ENCODE results near the gene OR10G8.

Gene OR10G8

DNA sequence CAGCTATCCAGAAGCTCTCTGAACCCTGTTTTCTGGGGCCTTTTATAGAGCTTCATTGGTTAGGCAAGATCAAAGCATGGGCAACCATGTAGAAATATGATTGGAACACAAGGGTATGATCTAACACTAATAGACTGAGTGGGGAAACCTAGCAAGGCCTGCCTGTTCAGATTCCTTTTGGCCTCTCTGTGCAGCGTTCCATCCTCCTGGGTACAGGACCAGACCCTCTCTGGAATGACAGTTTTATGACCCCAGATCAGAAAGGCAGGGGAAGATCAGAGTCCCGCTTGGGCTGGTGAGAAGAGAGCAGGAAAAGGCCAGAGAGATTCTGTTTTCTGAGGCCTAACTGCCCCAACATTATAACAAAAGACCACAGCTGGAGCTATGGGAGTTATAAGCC lies 52.0 kb downstream of the OR10G8 start:
- no peak for DNase-seq

DNA sequence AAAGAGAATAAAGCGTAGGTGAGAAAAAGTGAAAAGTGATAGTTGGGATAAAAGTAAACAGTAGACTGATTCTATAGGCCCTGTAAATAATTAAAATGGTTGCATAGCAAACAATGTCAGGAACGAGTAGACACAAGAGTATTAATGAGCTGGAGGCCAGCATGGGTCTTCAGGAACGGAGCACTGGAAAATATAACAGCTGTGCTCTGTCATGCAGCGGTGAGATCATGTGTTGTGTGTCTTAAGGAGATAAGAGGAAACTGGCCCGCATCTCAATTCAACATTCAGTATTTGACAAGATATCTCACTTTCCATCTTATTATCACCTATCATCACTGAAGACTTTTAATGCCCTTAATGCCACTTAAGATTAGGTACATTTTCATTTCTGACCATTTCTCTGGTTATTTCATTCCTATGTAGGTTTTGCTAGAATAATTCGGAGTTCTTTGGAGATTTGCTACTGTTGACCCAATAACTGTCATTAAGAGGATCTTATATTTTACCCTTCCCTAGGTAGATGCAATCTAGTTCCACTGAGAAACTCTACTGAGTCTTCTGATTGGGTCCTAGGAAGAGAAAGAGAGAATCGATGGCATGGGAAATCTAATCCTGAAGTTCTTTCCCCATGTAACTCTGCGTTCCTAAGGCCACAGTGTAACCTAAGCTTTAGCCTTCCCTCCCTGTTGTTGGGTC lies 53.2 kb downstream of the OR10G8 start:
- DNase-seq: no peak

Data from CD4-positive, alpha-beta T cell treated with Interferon gamma for 1 hour (primary cell).